ENCODE results near the gene CCDC17.
"Not testable (repeated sequence)": the region's sequence is repeated elsewhere in the genome, so short reads cannot be mapped to it uniquely, and the experiment has no call there.

The CCDC17 gene

DNA sequence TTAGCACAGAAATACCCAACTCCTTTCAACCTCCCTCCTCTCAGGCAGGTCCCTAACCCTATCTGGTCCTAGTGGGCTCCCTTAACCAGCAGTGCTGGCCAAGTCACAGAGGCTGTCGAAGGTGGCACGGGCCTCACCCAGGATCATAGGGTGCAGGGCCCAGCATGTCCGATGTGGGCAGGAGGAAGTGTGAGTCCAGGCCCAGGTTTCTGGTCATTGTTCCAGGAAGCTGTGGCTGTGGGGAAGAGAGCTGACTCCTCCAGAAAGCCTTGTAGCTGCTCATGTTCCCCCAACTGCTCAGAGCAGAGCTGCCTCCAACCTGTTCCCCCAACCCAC lies 2.4 kb downstream of the CCDC17 start:
- FAIRE-seq = no peak

DNA sequence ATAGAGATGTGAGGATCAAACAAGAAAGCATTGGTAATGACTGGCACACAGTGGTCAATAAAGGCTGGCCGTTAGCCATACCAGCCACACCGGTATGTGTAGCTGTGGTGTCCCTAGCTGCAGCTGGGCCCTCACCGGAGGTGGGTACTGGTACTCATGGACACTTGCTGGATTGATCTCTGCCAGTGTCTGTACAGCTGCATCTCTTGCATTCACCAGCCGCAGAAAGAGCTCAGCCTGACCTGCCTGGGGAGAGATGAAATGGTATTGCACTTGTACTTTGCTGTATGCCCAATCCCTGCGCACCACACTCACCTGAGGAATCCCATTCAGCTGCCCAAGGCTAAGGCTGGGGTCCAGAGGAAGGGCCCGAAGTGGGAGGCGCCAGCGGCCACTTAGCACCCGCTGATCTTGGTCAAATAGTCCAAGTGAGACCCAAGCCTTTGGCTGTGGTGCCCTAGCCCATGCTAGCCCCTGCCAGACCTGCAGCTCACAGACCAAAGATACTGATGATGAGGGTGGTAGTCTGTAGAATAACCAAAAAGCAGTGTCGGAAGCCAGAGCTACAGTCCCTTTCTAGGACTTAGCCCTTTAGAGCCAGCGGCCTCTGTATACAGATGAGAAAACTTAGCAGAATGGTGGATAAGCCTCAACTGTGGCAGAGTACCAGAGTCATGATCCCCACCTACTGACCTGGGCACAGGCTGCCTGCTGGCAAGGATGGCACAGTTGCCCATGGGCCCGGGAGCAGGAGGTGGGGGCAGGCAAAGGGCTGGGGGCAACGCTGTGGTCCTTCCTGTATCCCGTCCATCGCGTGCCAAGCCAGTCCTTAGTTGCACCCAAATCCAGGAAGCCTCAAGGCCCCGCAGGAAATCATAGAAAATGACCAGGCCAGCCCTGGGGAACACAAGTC lies 3.0 kb downstream of the CCDC17 start:
- no peak for FAIRE-seq

DNA sequence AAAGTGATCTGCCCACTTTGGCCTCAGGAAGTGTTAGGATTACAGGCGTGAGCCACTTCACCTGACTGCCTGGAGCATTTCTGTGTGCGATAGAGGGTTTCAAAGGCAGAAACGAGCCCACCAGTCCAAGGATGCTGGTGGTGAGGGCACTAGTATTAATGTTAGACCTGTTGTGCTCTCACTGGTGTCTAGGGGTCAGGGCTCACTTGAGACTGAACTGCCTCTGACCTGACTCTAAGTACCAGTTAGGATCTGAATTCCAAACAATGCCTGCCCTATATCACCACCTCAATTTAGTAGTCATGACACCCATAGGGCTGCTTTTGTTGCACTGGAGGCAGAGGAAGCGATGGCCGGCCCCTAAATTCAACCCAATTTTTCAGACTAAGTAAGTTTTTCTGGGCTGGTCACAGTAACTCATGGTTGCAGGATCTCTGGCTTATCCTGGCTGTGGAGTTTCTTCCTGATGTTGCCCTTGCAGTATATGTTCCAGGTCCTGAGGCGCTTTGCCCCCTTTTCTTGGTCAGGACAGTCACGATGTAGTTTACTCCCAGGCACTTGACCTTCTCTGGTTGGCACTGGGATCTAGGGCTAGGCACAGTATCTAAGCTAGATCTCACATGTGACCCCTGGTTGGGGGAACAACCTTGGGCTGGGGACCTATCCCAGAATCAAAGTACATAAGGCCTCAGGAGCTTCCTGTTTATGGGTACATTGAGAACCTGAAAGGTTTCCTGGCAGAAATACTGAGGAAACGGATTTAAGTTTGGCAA lies 4.5 kb downstream of the CCDC17 start:
- FAIRE-seq = no peak

DNA sequence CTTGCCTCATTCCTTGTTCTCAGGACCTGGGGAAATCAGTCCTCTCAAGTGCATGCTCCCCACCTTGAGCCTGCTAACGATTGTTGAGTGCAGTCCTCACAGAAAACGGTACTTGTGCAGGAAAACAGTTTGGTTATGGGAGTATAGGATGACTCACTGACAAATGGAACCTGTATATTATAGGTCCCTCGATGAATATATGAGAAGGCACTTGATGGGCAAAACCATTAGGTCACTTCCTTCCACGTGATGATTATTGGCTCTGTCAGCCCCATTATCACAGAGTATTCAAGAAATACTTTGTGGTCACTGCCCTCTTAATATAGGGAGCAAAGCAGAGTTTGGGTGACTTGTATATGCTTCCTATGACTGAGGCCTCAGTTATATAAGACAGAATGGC lies 6.2 kb downstream of the CCDC17 start:
- no peak for FAIRE-seq

DNA sequence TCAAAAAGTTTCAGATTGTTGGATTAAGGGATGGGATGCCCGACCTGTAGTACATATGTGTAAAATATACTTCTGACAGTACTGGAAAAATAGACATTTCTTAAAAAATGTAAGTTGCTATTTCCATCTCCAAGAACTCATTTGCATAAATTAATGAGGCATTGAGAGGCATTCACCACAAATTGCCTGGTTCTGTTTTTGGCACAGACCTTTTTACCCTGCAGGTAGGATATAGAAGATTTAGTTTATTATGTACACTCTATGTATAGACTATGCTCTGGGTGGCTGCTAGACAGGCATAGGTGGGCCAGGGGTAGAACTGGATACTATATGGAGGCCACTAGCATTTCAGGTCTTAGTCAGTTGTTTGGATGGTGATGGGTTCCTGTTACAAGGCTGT lies 8.0 kb downstream of the CCDC17 start:
- FAIRE-seq = no peak

DNA sequence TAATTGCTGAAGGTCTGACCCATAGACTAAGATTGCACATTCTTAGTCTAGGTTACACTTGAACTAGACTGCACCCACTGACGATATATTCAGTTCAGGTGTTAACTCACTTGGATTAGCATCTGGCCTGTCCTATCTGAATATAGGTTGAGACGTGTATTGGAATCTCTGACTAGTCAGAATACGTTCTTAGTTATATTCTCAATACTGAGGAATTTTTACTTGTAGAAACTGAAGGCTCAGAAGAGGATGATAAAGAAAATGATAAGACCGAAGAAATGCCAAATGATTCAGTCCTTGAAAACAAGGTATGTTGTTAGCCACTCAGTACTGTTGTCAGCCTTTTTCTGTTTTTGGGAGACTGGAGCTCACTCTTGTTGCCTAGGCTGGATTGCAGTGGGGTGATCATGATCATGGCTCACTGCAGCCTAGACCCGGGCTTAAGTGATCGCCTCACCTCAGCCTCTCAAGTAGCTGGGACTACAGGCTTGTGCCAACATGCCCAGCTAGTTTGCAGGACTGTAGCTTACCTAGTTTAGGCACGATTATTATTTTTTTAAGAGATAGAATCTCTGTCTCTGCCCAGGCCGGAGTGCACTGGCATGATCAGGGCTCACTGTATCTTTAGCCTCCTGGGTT lies 10.8 kb downstream of the CCDC17 start:
- FAIRE-seq = no peak

DNA sequence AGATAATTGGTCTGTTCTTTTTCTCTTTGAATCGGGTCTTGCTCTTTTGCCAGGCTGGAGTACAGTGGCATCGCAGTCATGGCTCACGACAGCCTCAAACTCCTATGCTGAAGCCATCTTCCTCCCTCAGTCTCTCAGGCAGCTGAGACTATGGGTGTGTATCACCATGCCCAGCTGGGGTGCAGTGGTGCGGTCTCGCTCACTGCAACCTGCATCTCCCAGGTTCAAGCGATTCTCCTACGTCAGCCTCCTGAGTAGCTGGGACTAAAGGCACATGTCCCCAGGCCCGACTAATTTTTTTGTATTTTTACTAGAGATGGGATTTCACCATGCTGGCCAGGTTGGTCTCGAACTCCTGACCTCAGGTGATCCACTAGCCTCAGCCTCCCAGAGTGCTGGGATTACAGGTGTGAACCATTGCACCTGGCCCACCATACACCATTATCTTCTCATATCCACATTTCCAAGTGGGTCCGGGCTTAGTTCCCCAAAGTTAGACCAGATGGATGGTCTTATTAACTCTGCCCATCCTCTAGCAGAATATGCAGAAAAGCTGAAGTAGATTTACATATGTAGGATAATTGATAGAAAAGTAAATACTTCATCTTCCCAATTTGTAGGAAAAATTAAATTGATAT lies 13.1 kb downstream of the CCDC17 start:
- FAIRE-seq = no peak

DNA sequence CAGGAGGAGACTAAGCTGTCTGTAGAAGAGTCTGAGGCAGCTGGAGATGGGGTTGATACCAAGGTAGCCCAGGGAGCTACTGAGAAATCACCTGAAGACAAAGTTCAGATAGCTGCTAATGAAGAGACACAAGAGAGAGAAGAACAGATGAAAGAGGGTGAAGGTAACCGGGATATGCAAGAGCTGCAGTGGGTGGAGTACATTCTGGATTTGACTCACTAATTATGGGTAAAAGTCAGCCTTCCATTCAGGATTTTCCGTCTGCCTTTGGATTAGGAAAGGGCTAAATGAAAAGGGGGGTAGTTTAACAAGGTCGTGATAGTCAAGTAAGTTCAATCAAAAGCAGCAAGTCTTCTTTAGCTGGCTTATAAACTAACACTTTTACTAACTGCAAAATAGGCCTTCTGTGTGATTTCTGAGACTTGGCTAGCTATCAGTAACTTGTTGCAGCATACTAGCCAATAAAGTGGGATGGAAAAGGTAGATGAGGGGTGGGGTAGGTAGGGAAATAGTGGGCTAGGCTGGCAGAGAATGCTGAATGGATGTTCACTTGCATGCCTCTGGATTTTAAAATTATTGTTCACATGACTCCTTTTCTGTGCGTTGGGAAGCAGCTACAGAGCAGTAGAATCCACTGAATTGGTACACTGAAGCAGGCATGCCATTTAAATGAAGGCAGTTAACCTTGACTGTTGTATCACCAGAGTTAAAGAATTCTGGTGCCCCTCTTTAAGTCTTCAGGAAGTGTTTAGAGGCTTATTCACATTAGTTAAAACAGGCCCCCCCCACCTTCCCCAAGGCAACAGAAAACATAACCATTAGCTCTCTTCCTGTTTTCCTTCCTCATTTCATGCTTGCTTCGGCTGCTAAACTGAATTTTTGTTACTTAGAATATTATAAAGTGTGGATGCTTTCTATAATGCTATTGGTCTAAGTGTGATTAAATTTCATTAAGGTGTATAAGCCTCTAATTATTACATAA lies 15.4 kb downstream of the CCDC17 start:
- FAIRE-seq = no peak

DNA sequence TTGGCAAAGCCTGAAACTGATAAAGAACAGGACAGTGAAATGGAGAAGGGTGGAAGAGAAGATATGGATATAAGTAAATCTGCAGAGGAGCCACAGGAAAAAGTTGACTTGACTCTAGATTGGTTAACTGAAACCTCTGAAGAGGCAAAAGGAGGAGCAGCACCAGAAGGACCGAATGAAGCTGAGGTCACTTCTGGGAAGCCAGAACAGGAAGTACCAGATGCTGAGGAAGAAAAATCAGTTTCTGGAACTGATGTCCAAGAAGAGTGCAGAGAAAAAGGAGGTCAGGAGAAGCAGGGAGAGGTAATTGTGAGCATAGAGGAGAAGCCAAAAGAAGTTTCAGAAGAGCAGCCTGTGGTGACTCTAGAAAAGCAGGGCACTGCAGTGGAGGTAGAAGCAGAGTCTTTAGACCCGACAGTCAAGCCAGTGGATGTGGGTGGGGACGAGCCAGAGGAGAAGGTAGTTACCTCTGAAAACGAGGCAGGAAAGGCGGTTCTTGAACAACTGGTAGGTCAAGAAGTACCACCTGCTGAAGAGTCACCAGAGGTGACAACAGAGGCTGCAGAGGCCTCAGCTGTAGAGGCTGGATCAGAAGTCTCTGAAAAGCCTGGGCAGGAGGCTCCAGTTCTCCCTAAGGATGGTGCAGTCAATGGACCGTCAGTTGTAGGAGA lies 16.3 kb downstream of the CCDC17 start:
- no peak for FAIRE-seq

DNA sequence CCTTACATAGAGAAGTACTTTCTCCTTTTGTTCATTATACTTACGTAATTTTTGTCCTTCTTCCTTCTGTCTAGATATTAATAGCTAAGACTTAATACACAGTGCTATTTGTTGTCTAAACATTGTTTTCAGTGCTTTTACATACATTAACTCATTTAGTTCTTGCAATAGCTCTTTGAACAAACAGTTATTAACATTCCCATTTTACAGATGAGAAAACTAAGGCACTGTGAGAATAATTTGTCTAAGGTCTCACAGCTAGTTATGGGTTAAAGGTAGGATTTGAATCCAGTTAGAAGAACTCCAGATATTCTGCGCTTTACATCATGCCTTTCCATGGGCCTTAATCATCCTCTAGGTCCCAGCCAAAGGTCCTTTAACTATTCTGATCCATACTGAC lies 19.6 kb downstream of the CCDC17 start:
- FAIRE-seq = no peak

DNA sequence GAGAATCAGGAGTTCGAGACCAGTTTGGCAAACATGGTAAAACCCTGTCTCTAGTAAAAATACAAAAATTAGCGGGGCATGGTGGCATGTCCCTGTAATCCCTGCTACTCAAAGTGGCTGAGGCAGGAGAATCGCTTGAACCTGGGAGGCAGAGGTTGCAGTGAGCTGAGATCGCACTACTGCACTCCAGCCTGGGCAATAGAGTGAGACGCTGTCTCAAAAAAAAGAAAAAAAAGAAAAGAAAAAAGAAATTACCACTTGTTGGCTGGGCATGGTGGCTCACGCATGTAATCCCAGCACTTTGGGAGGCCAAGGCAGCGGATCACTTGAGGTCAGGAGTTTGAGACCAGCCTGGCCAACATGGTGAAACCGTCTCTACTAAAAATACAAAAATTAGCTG lies 27.1 kb downstream of the CCDC17 start:
- FAIRE-seq = not testable (repeated sequence)

DNA sequence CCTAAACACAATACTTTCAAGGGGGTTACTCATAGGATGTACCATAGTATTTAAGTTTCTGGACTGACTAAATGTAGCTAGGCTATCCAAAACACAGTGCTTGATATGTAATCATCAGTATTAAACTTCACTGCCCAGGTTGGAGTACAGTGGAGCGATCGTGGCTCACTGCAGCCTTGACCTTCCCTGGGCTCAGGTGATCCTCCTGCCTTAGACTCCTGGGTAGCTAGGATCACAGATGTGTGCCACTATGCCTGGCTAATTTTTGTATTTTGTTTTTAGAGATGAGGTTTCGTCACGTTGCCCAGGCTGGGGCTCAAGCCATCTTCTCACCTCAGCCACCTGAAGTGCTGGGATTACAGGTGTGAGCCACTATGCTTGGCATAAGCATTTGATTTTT lies 29.4 kb downstream of the CCDC17 start:
- no peak for FAIRE-seq

DNA sequence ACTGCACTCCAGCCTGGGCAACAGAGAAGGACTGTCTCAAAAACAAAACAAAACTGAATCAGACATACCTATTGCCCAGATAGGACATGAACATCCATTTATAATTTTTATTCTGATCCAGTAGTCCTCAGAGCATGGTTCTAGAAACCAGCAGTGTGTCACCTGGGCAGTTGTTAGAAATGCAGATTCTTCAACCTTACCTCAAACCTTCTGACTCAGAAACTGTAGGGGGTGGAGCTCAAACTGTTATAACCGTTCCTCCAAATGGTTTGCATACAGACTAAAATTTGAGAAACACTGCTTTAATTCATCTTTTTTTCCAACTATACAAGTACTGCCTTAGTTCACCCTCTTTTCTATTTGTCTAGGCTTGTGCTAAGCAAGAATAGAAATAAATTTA lies 34.0 kb downstream of the CCDC17 start:
- FAIRE-seq = no peak

DNA sequence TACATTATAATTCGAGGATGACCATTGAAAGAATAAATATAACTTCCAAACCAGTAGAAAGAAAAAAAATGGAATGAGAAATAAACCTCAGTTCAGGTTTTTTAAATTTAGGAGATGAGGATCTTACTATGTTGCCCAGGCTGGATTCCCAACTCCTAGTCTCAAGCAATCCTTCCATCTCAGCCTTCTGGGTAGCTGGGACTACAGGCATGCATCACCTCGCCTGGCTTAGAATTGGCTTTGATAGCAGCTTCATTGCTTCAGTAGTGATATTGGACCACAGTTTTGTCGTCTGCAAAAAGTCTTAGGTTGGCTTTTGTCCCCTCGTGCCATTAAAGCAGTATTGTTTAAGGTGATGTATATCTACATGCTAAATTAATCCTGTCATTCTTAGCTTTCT lies 37.1 kb downstream of the CCDC17 start:
- FAIRE-seq = no peak

DNA sequence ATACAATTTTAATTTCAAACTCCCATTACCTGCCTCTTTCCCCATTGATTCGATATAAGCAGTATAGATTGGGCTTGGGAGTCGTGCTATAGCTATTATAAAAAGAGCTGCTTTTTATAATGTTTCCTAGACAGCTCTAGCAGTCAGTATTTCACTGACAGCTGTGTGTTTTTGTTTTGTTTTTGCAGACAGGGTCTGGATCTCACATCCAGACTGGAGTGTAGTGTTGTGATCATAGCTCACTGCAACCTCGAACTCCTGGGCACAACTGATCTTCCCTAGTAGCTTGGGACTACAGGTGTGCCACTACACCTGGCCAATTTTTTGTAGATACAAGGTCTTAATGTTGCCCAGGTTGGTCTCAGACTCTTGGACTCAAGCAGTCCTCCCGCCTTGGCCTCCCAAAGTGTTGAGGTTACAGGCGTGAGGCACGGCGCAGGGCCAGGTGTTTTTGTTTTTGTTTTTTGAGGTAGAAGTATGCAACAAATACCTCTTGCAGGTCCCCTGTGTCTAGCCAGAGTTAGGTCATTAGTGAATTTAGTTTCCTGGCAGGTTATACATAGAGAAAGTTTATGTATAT lies 38.3 kb downstream of the CCDC17 start:
- FAIRE-seq = no peak

DNA sequence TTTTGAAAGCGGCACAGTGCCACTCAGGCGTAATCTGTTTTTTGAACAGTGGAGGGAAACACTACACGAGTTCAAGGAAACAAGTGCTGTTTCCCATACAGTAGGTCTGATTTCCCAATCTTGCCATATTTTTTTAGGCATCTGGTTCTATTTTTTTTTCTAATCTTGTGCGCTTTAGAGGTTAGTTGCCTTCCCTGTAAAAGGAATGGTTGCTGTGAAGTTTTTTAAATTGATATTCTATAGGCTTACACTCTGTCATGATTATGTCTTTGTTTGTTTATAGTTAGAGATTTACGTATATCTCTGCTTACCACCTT lies 38.8 kb downstream of the CCDC17 start:
- FAIRE-seq = no peak

DNA sequence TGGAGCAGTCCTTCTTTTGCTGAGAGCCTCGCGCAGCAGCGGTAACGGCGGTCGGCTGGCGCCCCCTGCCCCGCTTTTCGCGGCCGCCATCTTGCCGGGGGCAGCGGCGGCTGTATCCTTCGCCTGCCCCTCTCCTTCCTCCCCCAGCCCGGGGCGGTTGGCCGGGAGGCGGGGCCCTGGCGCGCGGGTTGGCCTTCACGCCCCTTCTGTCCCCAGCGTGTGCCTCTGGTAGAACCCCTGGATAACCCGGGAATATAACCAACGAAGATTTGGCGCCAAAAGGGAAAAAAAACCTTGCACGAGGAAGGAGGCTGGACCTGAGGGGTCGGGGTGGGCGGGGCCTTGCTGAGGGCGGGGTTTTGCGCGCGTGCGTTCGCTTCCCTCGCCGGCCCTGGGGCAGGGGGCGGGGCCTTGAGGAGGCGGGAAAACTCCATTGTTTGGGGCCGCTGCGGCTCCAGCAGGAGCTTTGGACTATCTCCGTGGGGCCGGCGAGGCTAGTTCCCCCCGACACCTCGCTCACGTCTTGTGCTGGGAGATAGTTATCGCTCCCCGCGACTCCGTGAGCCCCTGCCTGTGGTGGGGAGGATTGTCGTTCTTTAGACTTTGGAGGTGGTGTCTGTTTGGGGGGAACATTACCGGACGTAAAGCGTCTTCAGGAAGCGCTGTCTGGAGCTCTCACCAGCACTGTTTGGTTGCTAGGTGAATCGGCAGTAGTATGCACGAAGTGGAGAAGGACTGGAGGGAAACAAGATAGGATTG lies 39.3 kb downstream of the CCDC17 start:
- FAIRE-seq = no peak

DNA sequence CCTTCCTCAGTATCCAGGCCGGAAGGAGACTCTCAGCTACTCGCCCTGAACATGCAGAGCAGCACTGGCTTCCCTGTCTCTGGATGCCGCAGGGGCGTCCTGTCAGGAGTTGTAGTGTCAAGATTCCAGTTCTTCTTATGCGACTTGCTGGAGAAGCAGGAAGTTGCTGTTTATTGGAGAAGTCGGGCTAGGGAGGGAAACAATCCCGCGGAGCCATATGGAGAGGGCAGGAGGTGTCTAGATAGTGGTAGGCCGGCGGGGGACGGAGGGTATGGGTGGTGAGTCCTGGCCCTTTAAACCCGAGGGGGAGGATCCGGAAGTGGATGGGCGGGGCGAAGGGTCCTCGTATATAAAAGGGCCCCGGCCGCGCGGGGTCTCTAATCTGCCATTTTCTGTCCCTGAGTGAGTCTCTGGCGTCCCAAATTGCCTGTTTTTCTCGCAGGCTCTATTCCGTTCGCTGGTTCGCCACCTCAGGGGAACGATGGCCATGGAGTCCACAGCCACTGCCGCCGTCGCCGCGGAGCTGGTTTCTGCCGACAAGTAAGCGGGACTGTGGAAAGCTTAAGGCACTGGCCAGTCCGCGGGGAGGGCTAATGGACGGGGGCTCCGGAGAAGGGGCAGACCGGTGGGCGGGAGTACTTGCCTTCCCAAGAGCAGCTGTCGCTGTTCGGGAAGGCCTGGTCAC lies 40.0 kb downstream of the CCDC17 start, which contains the start of gene NASP:
Gene NASP (plus strand): TSS at position 376 of the 685 bp plus-strand sequence. CDS start 106 bp downstream, at position 482.
- FAIRE-seq = no peak

DNA sequence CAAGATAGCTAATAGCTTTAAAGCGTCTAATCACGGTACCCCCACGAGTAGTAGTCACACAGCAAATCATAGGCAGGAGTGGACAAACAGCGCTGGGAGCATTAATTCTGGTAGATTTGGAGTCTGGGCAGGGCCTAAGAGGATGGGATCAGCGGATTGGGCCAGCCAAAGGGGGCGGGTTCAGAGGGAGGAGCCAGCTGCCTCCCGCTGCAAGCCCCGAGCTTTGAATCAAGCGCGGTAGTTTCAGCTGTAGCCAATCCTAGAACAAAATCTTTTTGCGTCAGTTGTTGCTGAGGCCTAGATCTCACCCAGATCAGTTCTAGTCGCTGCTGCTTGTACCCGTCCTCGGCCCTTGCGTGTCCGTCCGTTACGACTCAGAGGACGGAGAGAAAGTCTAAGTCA lies 40.6 kb downstream of the CCDC17 start:
- peak; percentile 84 for FAIRE-seq
